Measurements from ENCODE around the gene MAN2A2.

The MAN2A2 gene

DNA sequence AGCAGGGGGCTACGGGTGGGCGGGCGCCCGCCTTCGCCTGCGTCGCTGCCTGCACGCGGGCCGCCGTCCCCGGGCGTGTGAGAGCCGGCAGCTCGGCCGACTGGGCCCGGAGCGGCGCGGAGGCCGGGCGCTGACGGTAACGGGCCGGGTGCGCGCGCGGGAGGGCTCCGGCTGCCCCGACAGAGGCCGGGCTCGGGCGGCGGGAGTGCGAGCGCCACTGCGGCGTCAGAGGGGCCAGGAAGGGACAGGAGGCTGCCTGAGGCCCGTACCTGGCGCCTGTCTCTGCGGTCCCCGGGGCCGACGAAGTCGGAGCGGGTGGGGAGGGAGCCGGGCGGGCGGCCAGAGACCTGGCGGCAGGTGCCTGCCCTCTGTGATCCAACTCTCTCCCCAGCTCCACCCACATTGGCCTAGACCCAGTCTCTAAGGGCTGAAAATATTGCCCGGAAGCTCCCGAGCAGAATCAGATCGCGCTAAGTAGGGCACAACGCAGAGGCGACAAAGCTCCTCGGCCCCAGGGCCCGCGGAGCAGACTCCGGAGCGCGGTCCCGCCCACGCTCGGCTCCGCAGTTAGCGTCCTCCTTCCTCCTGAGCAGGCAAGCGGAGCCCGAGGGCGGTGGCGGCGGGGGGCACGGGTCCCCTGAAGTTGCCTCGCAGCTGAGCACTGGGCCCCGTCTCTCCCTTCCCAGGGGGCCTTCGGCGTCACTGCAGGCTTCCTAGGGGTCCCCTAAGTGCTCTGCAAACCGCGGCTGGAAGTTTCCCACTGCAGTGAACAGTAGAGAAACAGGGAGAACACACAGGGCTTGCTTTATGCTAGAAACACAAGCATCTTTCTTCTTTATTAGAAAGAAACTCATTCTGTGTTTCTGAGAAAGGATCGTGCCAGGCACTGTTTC is at the start of gene MAN2A2:
TSS of gene MAN2A2 (plus strand) at position 463 of the 893 bp plus-strand sequence. CDS start 906 bp downstream, outside the sequence.
- DNase-seq = peak; percentile 72

DNA sequence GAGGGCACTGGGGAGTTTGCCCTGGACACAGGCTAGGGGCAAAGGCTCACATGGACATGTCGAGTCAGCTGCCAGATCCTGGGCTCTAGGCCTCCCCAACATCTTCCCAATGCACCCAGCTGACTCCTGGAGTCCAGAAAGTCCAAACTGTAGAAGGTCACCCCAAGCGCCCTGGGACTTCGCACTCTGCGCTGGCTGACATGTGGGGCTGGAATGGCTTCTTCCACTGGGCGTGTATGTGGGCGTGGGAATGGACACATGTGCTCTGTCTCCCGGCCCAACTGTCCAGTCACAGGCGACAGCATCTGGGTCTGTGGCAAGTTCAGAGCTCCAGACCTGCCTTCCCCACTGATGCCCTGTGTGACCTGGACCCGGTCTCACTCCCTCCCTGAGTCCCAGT is 48.0 kb upstream of the MAN2A2 start:
- DNase-seq = no peak

DNA sequence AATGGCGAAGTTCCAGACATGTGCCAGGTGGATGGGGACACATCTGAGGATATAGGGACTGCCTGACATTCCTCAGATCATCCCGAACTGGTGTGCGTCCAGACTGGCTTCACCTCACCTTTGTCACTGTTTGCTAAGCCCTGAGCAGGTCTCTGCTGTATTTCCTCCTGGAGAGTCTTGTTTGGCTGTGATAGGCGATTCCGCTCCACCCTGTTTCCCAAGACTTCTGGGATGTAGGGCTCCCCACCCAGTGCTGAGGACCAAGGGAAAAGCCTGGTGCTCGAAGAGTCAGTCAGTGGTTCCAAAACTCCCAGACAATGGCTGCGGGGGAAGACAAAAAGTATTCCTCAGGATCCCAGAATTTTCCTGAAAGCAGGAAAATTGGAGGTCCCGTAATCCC is 45.8 kb upstream of the MAN2A2 start:
- no peak for DNase-seq

DNA sequence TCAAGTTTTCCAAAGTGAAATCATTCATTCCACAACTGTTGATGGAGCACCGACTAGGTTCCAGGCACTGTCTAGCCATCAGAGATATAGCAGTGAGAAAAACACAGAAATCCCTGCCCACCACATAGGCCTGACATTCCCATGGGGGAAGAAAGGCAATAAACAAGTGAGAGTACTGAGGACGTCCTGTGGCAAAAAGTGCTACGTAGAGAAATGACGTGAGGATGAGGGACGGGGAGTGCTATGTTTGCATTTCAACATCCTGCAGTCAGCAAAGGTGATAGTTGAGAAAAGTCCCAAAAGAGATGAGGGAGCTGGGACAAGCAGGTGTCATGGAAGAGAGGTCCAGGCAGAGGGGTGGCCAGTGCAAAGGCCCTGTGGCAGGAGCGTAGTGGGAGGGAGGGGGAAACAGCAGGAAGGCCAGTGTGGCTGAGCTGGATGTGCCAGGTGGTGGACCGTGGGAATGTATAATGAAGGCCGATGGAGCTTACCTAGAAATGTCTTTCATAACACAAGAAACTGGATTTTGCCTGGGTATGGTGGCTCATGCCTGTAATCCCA is 45.1 kb upstream of the MAN2A2 start:
- no peak for DNase-seq

DNA sequence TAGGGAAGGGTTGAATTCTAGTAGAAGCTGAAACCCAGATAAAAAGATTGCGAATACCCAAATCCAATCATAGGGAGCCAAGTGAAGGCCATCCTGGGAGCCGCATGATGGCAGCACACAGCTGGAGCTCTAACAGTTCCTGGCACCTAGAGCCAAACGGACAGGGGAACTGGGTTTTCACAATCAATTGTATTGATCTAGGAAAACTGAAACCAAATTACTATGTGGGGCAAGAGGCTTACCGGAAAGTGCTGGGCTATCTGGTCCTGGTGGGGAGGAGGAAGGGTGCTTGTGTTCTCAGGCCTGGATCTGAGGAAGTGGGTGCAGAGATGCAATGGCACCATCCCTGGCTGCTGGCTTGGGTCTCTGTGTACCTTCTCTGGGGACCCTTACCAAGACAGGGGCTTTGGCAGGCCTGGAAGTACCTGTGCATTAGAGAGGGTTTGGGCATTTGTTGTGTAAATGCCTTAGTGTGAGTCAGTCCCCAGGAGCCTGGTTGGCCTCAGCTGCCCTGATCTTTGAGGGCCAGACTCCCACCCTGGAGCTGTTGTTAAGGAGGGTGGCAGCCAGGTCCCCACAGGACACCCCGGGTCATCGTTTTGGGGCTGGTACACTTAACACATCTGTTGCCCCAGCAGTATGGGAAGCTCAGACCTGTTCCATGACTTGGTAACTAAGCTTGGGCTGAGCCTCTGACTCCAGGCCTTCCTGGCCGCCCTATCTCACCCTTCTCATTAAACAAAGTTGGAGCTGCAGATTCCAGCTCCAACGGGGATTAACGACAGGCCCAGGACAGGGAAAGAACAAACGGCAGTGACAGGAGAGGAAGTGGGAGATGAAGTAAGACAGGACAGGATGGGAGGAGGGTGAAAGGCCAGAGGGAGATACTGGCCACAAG is 43.6 kb upstream of the MAN2A2 start:
- DNase-seq = no peak

DNA sequence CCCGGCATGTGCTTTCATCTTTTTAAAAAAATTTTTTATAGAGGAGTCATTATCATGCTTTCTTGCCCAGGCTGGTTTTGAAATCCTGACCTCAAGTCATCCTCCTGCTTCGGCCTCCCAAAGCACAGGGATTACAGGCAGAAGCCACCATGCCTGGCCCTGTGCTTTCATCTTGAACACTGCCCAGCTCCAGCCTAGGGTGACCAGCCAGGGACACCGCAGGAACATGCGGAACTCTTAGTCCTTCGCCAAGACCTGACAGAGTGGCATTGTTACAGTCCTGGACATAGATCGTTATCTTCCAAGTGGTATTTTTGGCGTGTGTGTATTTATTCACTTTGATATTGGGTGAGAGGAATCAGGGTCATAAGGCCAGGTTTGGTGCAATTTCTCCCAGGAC is 42.7 kb upstream of the MAN2A2 start:
- DNase-seq = no peak

DNA sequence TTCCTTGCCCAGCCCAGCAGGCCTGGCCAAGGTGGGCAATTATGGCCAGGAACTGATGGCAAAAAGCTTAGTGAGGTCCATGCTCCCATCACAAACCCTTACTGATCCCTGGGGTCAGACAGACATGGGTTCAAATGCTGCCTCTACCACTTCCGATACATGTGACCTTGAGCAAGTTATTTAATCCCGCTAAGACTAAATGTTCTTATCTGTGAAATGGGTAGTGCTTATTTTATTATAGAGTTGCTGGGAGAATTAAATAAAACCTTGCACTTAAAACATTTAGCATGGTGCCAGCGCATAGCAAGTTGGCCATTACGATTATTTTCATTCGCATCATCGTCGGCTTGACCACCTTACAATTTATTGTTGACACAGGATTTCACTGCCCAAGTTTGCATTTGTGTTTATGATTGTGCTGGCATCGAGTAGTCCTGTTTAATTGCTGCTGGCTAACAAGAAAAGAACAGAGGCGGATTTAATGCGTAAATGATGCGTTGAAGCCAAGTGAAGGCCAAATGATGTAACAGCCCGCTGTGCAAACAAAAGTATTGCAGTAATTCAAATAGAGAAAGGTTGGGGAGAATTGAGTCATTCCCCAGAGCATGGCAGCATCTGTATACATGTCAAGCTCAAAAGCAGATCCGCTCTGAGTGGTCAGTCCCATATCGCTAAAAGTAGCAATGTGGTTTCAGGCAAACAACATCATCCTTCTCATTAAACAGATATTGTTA is 42.0 kb upstream of the MAN2A2 start:
- no peak for DNase-seq

DNA sequence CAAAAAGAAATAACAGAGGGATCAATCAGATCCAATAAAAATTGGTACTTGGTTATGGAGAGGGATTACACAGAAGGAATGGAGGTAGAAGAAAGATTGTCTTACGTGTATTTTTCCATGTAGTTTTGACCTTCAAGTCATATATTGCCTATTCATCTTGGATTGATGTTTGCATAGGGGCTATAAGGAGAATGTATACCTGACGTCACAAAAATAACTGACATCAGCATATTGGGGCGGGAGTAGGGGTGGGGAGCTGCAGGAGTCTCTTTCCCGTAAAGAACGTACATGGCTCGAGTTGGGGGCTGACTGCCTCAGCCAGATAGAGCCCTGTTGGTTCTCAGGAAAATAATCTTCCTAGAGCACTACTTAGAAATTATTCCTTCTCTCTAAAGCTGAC is 40.6 kb upstream of the MAN2A2 start:
- no peak for DNase-seq

DNA sequence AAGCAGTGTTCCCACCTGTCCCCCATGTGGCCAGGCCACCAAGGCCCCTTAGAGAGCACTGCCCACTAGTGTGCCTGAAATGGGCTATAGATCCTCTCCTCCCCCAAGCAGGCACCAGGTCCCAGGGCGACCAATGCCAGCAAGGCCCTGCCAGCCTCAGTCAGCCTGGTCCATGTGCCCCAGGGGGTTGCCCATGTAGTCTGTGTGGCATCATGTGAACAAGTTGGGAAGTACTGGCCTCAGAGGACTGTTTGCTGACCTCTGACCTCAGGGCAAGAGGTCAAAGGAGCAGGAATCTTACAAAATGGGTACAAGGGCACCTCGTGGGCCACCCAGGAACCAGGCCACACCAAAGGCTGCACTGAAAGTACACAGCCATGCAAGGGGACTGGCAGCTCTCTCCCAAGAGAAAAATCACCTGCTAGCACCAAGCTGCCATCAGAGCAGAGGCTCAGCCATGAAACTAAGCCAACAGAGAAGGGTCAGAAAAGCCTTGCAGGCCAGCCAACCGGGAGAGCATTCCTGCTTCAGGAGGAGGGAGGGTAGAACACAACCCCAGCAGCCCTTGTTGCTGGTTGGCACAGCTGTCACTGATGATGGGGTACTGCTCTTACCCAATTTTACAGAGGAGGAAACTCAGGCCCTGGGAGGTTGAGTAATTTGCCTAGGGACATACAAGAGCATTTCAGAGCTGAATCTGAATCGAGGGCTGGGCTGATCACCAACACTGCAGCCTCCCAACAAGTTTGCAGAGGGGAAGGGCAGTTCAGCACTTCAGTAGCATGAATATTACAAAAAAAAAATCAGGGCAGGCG is 39.9 kb upstream of the MAN2A2 start:
- no peak for DNase-seq

DNA sequence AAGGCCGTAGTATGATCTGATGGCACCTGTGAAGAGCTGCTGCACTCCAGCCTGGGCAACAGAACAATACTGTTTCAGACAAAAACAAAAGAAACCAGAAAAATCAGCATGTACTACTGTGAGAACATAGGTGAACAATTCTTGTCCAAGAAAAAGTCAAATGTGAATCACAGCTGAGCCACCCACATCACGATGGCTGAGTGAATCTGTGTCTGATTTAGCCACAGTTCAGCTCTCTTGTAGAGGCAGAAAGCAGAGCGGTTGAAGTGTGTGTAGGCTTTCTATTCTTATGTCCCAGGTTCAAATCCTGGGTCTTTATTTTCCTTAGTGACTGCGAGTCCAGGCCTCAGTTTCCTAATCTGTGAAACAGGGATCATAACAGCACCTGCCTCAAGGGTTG is 39.1 kb upstream of the MAN2A2 start:
- no peak for DNase-seq

DNA sequence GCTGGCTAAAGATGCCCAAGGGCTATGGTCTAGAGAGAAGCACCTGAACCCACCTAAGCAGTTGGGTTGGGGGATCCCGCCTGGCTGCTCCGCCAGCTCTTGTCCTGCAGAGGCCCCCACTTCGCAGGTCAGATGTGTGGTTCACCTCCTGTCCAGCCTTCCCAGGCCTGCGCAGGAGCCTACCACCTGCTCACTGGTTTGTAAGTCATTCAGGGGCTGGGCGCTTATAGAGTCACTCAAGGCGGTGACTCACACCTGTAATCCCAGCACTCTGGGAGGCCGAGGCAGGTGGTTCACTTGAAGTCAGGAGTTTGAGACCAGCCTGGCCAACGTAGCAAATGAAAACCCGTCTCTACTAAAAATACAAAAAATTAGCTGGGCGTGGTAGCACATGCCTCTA is 38.6 kb upstream of the MAN2A2 start:
- no peak for DNase-seq

DNA sequence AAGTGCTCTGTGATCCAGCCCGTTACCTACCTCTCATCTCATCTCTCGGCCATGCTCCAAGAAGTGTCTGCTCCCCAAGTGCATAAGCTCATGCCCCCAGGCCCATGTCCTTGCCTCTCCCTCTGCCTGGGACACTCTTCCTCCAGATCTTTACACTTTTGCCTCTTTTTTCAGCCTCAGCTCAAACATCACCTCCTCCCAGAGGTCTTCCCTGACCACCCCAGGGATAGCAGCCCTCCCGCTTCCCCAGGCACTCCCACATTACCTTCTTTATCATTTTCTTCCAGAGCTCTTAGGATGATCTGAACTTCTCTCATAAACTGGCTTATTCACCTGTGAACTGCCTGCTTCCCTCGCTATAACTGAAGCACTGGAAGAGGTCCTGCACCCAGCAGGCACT is 37.4 kb upstream of the MAN2A2 start:
- DNase-seq = no peak

DNA sequence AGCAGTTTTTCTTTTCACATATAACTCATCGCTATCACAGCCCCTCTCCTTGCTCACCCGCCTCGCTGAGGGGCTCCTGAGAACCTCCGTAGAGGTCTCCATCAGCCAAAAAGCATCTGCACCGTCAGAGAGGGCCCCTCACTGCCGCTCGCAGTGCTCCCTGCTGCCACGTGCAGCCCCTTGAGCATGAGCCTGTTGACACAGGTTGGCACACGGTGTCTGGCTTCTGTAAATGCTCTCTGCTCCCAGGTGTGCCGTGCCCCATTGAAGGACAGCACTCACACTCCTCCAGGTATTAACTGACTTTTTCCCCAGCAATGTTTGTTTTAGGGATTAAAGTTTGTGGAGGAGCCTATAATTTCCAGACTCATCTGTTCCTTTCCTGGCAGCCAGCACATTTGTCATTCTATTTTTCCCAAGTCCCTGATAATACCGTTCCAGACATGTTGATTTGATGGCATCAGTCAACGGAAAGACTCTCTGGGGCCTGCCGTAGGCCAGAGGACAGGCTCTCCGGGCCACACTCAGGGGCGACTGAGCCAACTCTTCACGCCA is 36.9 kb upstream of the MAN2A2 start:
- no peak for DNase-seq

DNA sequence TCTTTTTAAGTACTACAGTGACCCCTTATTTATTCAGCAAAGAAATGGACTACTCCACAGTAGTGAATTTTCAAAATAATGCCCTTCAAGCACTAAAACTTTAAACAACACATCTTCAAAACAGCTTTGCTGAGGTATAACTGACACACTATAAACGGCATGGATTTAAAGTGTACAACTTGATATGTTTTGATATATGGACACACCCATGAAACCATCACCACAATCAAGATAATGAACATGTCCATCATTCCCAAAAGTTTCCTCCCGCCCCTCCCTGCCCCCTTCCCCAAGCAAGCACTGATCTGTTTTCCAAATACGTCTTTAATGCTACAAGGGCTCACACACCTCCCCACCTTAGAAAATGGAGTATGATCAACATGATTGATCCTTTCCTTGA is 36.3 kb upstream of the MAN2A2 start:
- DNase-seq = no peak

DNA sequence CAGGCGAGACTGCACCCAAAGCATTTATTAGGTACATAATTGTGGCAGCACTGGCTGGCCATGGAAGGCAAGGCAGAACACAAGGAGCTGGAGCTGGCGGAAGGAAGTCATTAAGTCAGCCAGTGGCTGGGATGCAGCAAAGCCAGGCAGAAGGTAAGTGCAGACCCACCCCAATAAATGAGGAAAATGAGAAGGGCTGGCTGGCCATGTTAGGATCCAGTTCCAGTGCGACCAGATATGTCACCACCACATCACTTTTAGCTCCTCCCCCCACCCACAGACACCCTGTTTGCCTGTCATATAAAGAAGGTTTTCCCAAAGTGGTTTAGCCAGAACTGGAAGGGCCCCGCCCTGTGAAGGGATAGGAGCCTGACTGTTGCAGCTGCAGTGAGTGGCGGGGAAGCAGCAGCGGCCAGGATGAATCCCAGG is 34.8 kb upstream of the MAN2A2 start, which contains the start of gene FURIN:
TSS of gene FURIN (plus strand) at position 328 of the 429 bp plus-strand sequence. CDS start 7,153 bp downstream, outside the sequence.
- DNase-seq = no peak

DNA sequence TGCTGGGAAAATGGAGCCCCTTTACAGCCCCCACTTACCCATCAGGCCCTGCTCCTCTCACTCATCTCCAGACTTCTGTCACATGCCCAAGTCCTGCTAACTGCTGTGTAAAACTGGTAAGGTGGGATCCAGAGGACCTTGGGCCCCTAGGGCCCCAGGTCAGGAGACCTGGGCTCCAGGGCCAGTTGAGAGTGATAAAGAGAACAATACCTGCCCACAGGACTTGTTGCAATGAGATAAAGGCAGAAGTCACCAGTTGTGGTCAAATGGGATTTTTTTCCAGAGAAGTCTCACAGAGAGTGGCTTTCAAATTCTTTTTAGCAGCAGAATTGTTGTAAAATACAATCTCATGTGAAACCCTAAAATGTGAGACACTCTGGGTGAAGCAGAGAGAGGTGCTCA is 34.0 kb upstream of the MAN2A2 start:
- no peak for DNase-seq

DNA sequence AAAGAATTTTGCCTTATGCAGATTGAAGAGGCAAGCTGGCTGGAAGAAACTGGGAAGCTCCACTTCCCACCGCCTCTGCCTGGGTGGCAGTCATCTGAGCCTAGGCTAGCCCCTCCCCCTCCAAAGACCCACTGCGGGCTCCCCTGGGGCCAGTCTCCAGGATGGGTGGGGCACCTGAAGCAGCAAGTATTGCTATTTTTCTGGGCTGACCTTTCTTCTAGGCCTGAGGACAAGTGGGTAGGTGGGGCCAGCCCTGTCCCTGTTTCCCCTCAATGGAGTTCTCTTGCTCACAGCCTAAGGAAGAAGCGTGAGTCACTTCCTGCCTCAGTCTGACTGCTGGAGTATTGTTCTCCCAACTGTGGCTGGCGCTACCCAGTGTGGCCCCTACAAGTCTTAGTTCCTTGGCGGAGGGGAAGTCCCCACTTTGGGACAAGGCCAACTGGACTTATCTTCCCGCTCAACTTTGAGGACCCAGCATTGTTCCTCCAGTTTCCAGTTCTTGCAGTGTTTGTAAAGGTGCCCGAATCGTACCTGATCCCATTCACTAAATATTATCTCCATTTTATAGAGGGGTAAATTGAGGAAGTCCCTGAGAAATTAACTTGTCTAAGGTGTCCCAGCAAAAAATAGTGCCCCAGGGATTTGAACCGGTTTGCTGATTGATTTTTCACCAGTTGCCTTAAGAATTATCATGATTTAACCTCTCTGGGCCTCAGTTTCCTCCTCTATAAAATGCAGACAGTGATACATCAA is 33.3 kb upstream of the MAN2A2 start:
- peak; percentile 65 for DNase-seq

DNA sequence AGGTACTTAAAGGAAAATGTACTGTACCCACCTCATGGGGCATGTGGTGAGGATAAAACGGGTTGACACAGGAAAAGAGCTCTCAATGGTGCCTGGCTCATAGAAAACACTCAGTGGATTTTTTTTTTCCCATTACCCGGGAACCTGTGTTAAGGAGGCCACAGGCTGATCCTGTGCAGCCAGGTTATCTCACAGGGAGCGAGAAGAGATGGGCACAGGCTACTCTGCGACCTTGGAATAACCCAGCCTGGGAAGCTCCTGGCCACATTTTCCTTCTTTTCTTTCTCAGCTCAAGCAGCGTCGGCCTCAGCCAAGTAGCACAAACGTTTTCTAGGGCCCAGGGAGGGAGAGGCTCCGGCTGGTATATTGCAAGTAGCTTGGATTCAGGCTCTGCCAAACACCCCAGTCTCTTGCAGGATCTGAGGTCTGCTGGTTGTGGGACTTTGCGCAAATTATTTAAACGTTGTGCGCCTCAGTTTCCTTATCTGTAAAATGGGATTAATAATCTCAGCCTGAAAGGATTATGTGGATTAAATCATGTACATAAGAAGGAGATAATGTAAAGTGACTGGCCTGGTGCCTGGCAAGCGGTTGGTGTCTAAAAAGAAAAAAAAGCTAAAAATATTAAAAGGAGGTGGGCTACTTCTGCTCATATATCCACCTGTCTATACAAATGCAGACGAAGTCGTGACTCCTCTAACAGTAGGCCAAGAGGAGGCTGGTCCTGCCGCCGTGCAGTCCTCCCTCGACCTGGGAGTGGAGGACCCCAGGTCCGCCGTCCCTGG is 32.6 kb upstream of the MAN2A2 start:
- no peak for DNase-seq

DNA sequence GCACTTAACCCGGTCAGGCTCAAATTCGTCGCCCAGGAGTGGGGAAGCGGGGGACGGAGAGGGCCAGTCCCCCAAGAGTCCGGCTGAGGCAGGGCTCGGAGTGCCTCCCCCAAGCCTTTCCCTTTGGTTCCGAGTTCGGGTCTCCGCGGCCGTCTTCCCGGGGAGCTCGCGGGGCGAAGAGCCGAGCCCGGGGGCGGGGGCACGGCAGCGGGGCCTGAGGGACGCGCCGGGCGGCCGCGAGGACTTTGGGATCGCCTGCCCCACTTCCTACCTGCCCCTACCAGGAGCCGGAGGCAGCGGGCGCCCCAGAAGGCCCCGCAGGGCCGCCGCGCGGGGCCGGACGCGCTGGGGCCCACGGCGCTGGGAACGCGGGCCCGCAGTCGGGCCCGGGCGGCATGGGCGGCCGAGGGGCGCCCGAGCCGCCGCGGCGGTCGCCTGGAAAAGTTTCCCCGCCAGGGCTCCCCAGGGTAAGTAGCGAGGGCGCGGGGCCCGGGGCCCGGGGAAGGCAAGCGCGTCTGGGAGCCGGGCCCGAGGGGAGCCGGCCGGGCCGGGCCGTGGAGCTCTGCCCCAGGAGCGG is 31.9 kb upstream of the MAN2A2 start:
- DNase-seq = peak; percentile 57
